Fibroblast of lung (primary cell): ENCODE measurements around the gene PCDHGC4. TPM values are rescaled to one million over a fixed set of nuclear protein-coding genes. Genes with fewer than 3 reads are reported as not detected.

Experiments
- DNase-seq, 2 donors: peaks; one replicate each; pipeline versions ENCODE4 v3.0.0 to v3.0.0-alpha.2; 2010; ENCODE audit warnings: low read depth in 2 of 2
- H2AFZ ChIP-seq: 2 replicates; pipeline ENCODE4 v1.5.1; 2012; ENCODE audit warnings: low read length, control low read depth, inconsistent platforms
- H3K27ac ChIP-seq: 2 replicates; pipeline ENCODE4 v1.5.1; 2011; ENCODE audit warnings: low read length, control low read depth; ENCODE audit not compliant: insufficient read depth
- H3K27me3 ChIP-seq: 2 replicates; pipeline ENCODE4 v1.5.1; 2011; ENCODE audit warnings: mild to moderate bottlenecking, low read length; ENCODE audit not compliant: control insufficient read depth, insufficient read depth
- H3K36me3 ChIP-seq: 2 replicates; pipeline ENCODE4 v1.5.1; 2011; ENCODE audit warnings: low read length; ENCODE audit not compliant: control insufficient read depth, insufficient read depth
- H3K4me1 ChIP-seq: 2 replicates; pipeline ENCODE4 v1.5.1; 2011; ENCODE audit warnings: low read length; ENCODE audit not compliant: control insufficient read depth, insufficient read depth; ENCODE audit errors: extremely low read depth
- H3K4me2 ChIP-seq: 2 replicates; pipeline ENCODE4 v1.5.1; 2011; ENCODE audit warnings: low read length, control low read depth; ENCODE audit not compliant: insufficient read depth; ENCODE audit errors: extremely low read depth
- H3K4me3 ChIP-seq, 4 experiments: fragments of 200-600 bp in 1 of 4; sonication (generic) in 1 of 4; replicated peaks in 1 of 4; 2 replicates each; pipeline ENCODE4 v1.5.1; 2011 to 2016; ENCODE audit warnings: low read length in 4 of 4, low read depth in 3 of 4, mild to moderate bottlenecking in 3 of 4, control low read depth in 2 of 4, inconsistent platforms in 1 of 4, mixed read lengths in 1 of 4; ENCODE audit not compliant: insufficient read depth in 1 of 4; ENCODE audit errors: control extremely low read depth in 1 of 4
- H3K79me2 ChIP-seq: 2 replicates; pipeline ENCODE4 v1.5.1; 2012; ENCODE audit warnings: mild to moderate bottlenecking, low read length, inconsistent platforms; ENCODE audit not compliant: control insufficient read depth, insufficient read depth
- H3K9ac ChIP-seq: 2 replicates; pipeline ENCODE4 v1.5.1; 2011; ENCODE audit warnings: mild to moderate bottlenecking, low read length, control low read depth; ENCODE audit not compliant: insufficient read depth
- H3K9me3 ChIP-seq: 2 replicates; pipeline ENCODE4 v1.5.1; 2012; ENCODE audit warnings: low read depth, low read length; ENCODE audit not compliant: control insufficient read depth, insufficient read depth
- H4K20me1 ChIP-seq: 2 replicates; pipeline ENCODE4 v1.5.1; 2011; ENCODE audit warnings: low read length; ENCODE audit not compliant: control insufficient read depth, insufficient read depth; ENCODE audit errors: extremely low read depth
- CTCF ChIP-seq, 2 donors: IDR thresholded peaks in 1 of 2; conservative IDR thresholded peaks in 1 of 2; 1 replicate in 1 of 2; 2 replicates in 1 of 2; pipeline ENCODE4 v1.5.1; 2011 to 2012; ENCODE audit warnings: low read length in 2 of 2, control low read depth in 1 of 2, inconsistent platforms in 1 of 2, low read depth in 1 of 2, mild to moderate bottlenecking in 1 of 2
- EZH2 ChIP-seq: IDR thresholded peaks from 2 replicates; pipeline ENCODE4 v1.5.1; 2012; ENCODE audit warnings: low read length, control low read depth, mild to moderate bottlenecking; ENCODE audit errors: missing control alignments
- polyA plus RNA-seq, 2 donors: library from polyadenylated mRNA; depleted of rRNA in 1 of 2; stranded (reverse) in 1 of 2; unstranded in 1 of 2; fragments of >200 nt; gene quantifications; 2 replicates each; pipeline ENCODE4 v1.2.1, GENCODE V29; 2011 to 2012; ENCODE audit warnings: missing spikeins in 1 of 2
- total RNA-seq: library from RNA; depleted of rRNA; stranded (reverse); fragments of >200 nt; gene quantifications from 2 replicates; pipeline ENCODE4 v1.2.1, GENCODE V29; 2014

PCDHGC4 gene
- total and polyA plus RNA-seq, 2 donors (not counting 1 experiment from before 2014, with no cell fraction given): 0.48 to 3.0 TPM

DNA sequence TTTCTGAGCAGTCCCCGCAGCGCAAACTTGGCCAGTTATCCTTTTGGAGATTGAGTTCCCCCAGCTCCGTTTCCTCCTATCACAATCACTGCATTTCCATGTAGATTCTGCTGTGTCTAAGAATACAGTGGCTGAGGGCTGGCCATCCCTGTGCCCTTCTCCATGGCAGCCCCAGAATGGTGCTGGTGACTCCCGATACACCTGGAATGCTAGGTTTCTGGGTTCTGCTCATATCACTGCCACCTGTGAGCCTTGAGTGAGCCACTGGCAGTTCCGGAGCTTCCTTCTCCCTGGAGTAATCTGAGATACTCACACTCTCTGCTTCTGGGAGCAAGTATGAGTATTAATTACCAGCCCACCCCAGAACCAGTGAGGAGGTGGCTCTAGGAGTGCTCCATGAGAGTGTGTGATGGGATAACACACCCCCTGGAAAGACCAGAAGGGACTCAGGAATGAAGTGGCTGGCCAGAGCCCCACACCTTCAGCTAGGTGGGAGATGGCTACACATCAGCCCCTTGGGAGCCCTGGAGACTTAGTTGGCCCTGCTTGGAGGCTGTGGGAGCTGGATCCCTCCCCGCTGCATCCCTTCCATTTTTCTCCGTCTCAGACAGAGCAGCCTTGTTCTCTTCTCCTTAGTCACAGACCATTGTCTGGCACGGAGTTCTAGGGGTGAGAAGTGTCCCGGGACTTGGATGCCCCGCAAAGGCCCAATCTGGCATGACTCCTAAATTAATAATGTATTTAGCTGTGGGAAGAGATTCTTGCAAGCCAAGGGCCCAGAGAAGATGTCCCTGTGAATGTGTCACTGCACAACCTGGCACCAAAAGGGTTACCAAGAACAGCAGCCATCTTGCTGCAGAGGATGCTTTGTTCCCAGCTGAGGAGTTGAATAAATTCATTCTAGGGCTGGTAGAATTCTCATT, 8.9 kb downstream of the PCDHGC4 start:
- peaks cover 14% of the 10 kb centered on the region for H3K36me3 ChIP-seq
- no peaks in the 10 kb centered on the region for H3K9me3 ChIP-seq
- TF ChIP-seq CTCF (conservative IDR thresholded peaks at IDR 0.05 in 1 of 2, IDR thresholded peaks at IDR 0.05 in 1 of 2; ENCODE audit: low read depth in 1 of 2, low read length in 2 of 2) (no peak), EZH2 (no peak)
- H4K20me1 ChIP-seq: no peaks in the 10 kb centered on the region
- H3K27me3 ChIP-seq: no peaks in the 10 kb centered on the region
- no peak overlapping the region for H3K4me3 ChIP-seq
- no peak overlapping the region for H2AFZ ChIP-seq
- H3K4me1 ChIP-seq: peaks cover 15% of the 10 kb centered on the region
- peak overlapping the region; percentile 20 for H3K4me2 ChIP-seq
- peak; percentile 45 to 80 for DNase-seq
- H3K9ac ChIP-seq: no peak overlapping the region
- H3K27ac ChIP-seq: no peak overlapping the region
- peaks cover 25% of the 10 kb centered on the region for H3K79me2 ChIP-seq

DNA sequence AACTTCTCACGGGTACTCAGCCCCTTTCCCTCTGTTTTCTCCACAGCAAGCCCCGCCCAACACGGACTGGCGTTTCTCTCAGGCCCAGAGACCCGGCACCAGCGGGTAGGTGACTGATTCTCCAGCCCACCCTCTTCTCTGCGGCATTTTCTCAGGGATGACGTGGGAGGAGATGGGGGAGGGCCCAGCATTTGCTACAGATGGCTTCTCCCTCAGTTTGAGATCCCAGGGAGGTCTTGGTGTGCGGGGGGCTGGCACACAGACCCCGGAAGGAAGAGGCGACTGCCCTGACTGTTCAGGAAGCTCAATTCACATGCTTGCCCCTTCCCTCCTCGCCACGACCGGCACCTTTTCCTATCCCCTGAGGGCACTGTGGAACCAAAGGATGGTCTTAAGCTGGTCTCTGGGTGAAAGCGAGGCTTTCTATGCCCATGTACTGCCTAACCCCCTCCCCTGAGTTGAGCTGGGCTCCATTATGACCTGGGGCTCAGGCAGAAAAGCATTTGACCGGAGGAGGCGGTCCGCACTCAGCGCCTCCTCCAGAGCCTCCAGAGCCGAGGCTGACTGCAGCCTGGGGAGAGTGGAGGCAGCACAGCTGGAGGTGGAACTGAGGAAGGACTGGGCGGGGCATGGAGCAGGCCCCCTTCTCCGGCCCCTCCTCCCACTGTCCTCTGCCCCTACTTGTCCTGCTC, 10.1 kb downstream of the PCDHGC4 start:
- no peak overlapping the region for H3K9ac ChIP-seq
- H3K4me3 ChIP-seq: no peak overlapping the region
- peaks cover 19% of the 10 kb centered on the region for H3K79me2 ChIP-seq
- H4K20me1 ChIP-seq: no peaks in the 10 kb centered on the region
- peaks cover 9% of the 10 kb centered on the region for H3K4me1 ChIP-seq
- H3K4me2 ChIP-seq: no peak overlapping the region
- H3K36me3 ChIP-seq: peaks cover 16% of the 10 kb centered on the region
- no peak for TF ChIP-seq EZH2
- TF ChIP-seq CTCF (conservative IDR thresholded peaks at IDR 0.05 in 1 of 2, IDR thresholded peaks at IDR 0.05 in 1 of 2; ENCODE audit: low read depth in 1 of 2, low read length in 2 of 2): no peak
- H3K9me3 ChIP-seq: no peaks in the 10 kb centered on the region
- peak in 1 of 2 donors; percentile 58 for DNase-seq
- no peak overlapping the region for H3K27ac ChIP-seq
- H3K27me3 ChIP-seq: no peaks in the 10 kb centered on the region
- H2AFZ ChIP-seq: no peak overlapping the region

DNA sequence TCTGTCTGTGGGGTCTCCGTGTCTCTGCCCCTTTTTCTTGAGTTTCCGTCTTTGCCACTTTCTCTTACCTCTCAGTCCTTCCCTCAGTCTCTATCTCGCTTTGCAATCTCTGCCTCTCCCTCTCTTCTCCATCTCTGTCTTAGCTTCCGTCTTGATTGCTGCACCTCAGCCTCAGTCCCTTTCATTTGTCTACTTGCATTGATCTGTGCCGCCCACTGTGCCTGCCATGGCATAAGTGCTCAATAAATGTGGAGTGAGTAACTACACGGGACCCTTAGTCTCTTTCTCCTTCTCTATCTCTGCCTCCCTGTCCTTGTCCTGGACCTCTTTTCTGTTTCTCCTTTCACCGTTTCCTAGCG, 10.6 kb downstream of the PCDHGC4 start:
- H3K79me2 ChIP-seq: peaks cover 13% of the 10 kb centered on the region
- H2AFZ ChIP-seq: no peak overlapping the region
- DNase-seq: no peak
- H4K20me1 ChIP-seq: no peaks in the 10 kb centered on the region
- H3K4me1 ChIP-seq: peaks cover 9% of the 10 kb centered on the region
- H3K27me3 ChIP-seq: no peaks in the 10 kb centered on the region
- H3K27ac ChIP-seq: no peak overlapping the region
- H3K9me3 ChIP-seq: no peaks in the 10 kb centered on the region
- H3K4me2 ChIP-seq: no peak overlapping the region
- peaks cover 16% of the 10 kb centered on the region for H3K36me3 ChIP-seq
- TF ChIP-seq EZH2 (no peak), CTCF (conservative IDR thresholded peaks at IDR 0.05 in 1 of 2, IDR thresholded peaks at IDR 0.05 in 1 of 2; ENCODE audit: low read depth in 1 of 2, low read length in 2 of 2) (no peak)
- H3K4me3 ChIP-seq: no peak overlapping the region
- H3K9ac ChIP-seq: no peak overlapping the region
